Peyer's patch (tissue), 4 donors: Measurements from ENCODE around the gene MYBPC2.

Source experiments
- POLR2A ChIP-seq, 2 donors: fragments of 450-650 bp; IDR thresholded peaks; one replicate each; pipeline ENCODE4 v1.5.1; 2017; ENCODE audit warnings: antibody characterized with exemption in 2 of 2, mild to moderate bottlenecking in 2 of 2, moderate library complexity in 2 of 2
- TF ChIP-seq, protein P1 (sequence below), 6 experiments: fragments of 450-650 bp in 4 of 6; fragments of 200-600 bp in 2 of 6; sonication (generic) in 1 of 6; IDR thresholded peaks; one replicate each; pipeline ENCODE4 v1.5.1; 2017 to 2019; ENCODE audit warnings: antibody characterized with exemption in 6 of 6, mild to moderate bottlenecking in 3 of 6, moderate library complexity in 1 of 6

DNA sequence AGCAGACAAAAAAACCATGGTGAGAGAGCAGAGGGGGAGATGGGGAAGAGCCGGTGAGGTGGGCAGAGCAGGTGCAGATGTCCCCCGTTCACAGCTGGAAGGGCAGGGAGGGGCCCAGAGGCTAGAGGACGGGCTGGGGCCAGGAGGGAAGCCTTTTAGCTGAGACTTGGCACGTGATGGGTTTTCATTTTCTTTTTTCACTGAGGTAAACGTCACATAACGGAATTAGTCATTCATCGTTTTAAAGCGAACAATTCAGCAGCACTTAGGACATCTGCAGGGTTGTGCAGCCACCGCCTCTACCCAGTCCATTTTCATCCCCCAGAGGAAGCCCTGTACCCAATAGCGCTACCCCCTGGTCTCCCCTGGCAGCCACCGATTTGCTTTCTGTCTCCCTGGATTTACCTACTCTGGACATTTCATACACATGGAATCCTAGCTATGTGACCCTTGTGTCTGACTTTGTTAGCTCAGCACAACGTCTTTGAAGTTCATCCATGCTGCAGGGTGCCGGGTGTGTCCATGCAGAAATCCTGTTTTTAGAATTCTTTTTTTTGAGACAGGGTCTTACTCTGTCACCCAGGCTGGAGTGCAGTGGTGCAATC is 27.6 kb downstream of the MYBPC2 start:
- TF ChIP-seq, protein P1, sequence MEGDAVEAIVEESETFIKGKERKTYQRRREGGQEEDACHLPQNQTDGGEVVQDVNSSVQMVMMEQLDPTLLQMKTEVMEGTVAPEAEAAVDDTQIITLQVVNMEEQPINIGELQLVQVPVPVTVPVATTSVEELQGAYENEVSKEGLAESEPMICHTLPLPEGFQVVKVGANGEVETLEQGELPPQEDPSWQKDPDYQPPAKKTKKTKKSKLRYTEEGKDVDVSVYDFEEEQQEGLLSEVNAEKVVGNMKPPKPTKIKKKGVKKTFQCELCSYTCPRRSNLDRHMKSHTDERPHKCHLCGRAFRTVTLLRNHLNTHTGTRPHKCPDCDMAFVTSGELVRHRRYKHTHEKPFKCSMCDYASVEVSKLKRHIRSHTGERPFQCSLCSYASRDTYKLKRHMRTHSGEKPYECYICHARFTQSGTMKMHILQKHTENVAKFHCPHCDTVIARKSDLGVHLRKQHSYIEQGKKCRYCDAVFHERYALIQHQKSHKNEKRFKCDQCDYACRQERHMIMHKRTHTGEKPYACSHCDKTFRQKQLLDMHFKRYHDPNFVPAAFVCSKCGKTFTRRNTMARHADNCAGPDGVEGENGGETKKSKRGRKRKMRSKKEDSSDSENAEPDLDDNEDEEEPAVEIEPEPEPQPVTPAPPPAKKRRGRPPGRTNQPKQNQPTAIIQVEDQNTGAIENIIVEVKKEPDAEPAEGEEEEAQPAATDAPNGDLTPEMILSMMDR (IDR thresholded peaks at IDR 0.05): no peak
- TF ChIP-seq POLR2A (IDR thresholded peaks at IDR 0.05): no peak
